ENCODE measurements around the gene GSTT4.

- no peak for TF ChIP-seq CTCF (IDR thresholded peaks at IDR 0.05)
- TF ChIP-seq EP300 (IDR thresholded peaks at IDR 0.05) = no peak
- no peak for TF ChIP-seq ZNF302 (CRISPR knock-in tag; IDR thresholded peaks at IDR 0.05)
- TF ChIP-seq ELK1 (IDR thresholded peaks at IDR 0.05; ENCODE audit: low read depth, low read length) = no peak
- no peak for TF ChIP-seq RCOR1 (IDR thresholded peaks at IDR 0.05; ENCODE audit: low read depth, low read length)
- TF ChIP-seq PBX3 (IDR thresholded peaks at IDR 0.05) = no peak
- no peak for TF ChIP-seq POLR2A (IDR thresholded peaks at IDR 0.05; ENCODE audit: low read length)
- no peak for TF ChIP-seq HOXA7 (CRISPR knock-in tag; IDR thresholded peaks at IDR 0.05)
- TF ChIP-seq RAD21 (conservative IDR thresholded peaks at IDR 0.05 in 1 of 2, IDR thresholded peaks at IDR 0.05 in 1 of 2) = no peak
- no peak for TF ChIP-seq HMGXB4 (CRISPR knock-in tag; IDR thresholded peaks at IDR 0.05; ENCODE audit: borderline replicate concordance)
- no peak for TF ChIP-seq TP53 (CRISPR knock-in tag; IDR thresholded peaks at IDR 0.05)
- TF ChIP-seq MAZ (IDR thresholded peaks at IDR 0.05; ENCODE audit: borderline replicate concordance, low read depth, low read length) = no peak
- no peak for TF ChIP-seq HOXB5 (CRISPR knock-in tag; IDR thresholded peaks at IDR 0.05)
- TF ChIP-seq USF2 (IDR thresholded peaks at IDR 0.05) = no peak
These were observed 1.6 kb upstream of the GSTT4 start for GRCh38 chr22:24006914-24007214.

All from A549 (cell line).